A549 (cell line): ENCODE data around the gene CELF2.

ENCODE experiments used
- CEBPB ChIP-seq, 2 experiments: fragments of >200 bp in 1 of 2; sonication (Bioruptor Twin) in 1 of 2; formaldehyde crosslinking in 1 of 2; IDR thresholded peaks; 2 replicates each; pipeline ENCODE4 v1.6.1; 2012 to 2016
- JUN ChIP-seq, 2 experiments: fragments of >200 bp; sonication (Bioruptor Twin); formaldehyde crosslinking; IDR thresholded peaks; 2 replicates in 1 of 2; 3 replicates in 1 of 2; pipeline ENCODE4 v1.6.1; 2016 to 2017
- MAZ ChIP-seq: fragments of 150-350 bp; IDR thresholded peaks from 2 replicates; pipeline ENCODE4 v1.6.1; 2014; ENCODE audit warnings: antibody characterized with exemption, low read depth, low read length, borderline replicate concordance
- MYC ChIP-seq: IDR thresholded peaks from 2 replicates; pipeline ENCODE4 v1.6.1; 2012; ENCODE audit warnings: mild to moderate bottlenecking, inconsistent platforms, low read length, improper control_type of control experiment, borderline replicate concordance
- POLR2A ChIP-seq: IDR thresholded peaks from 2 replicates; pipeline ENCODE4 v1.6.1; 2012; ENCODE audit warnings: mild to moderate bottlenecking, low read length
- POLR2AphosphoS2 ChIP-seq: conservative IDR thresholded peaks from 2 replicates; pipeline ENCODE4 v1.6.1; 2012; ENCODE audit warnings: low read length, improper control_type of control experiment, inconsistent platforms
- SREBF2 ChIP-seq: fragments of 450-650 bp; IDR thresholded peaks from 2 replicates; pipeline ENCODE4 v1.6.1; 2014; ENCODE audit warnings: mild to moderate bottlenecking, moderate library complexity
- TF ChIP-seq, protein P1 (sequence below): fragments of >200 bp; sonication (Bioruptor Twin); formaldehyde crosslinking; IDR thresholded peaks from 3 replicates; pipeline ENCODE4 v1.5.1; 2016

DNA sequence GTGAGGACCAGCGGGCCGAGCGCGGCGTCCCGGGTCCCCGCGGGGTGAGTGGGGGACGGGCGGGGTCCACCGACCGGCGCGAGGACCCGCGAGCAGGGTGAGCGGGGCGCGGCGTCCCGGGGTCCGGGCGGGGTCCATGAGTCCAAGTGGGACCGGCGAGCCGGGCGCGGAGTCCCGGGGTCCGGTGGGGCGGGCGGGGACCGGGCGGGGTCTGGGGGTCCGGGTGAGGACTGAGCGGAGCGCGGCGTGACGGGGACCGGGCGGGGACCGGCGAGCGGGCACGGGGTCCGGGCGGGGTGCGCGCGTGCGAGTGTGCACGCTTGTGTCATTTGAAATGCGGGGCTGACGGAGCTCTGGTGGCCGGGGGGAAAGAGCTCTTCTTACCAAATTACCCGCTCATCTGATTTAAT, 765 bp downstream of the CELF2 start:
- TF ChIP-seq, protein P1, sequence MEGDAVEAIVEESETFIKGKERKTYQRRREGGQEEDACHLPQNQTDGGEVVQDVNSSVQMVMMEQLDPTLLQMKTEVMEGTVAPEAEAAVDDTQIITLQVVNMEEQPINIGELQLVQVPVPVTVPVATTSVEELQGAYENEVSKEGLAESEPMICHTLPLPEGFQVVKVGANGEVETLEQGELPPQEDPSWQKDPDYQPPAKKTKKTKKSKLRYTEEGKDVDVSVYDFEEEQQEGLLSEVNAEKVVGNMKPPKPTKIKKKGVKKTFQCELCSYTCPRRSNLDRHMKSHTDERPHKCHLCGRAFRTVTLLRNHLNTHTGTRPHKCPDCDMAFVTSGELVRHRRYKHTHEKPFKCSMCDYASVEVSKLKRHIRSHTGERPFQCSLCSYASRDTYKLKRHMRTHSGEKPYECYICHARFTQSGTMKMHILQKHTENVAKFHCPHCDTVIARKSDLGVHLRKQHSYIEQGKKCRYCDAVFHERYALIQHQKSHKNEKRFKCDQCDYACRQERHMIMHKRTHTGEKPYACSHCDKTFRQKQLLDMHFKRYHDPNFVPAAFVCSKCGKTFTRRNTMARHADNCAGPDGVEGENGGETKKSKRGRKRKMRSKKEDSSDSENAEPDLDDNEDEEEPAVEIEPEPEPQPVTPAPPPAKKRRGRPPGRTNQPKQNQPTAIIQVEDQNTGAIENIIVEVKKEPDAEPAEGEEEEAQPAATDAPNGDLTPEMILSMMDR = no peak
- TF ChIP-seq POLR2AphosphoS2 (no peak), POLR2A (no peak), CEBPB (IDR thresholded peaks at IDR 0.05) (no peak), MYC (no peak), MAZ (no peak), SREBF2 (no peak), JUN (IDR thresholded peaks at IDR 0.05) (no peak)
